Measurements from ENCODE around the gene PIGW.

GRCh38 chr17:36511216-36511615 lies 23.6 kb upstream of the PIGW start:
- TF ChIP-seq CTCF (IDR thresholded peaks at IDR 0.05; ENCODE audit: insufficient read depth, low read length) (no peak), POLR2AphosphoS5 (IDR thresholded peaks at IDR 0.05; ENCODE audit: low read depth) (no peak), SPI1 (IDR thresholded peaks at IDR 0.05; ENCODE audit: borderline replicate concordance, low read depth) (no peak)
